GM21717 (cell line): ENCODE measurements around the gene RECQL5.

Experiments used
- ATAC-seq: cut with Tn5 transposase; IDR thresholded peaks from one replicate; pipeline ENCODE4 v1.9.1; 2021; ENCODE audit warnings: mild to moderate bottlenecking, moderate library complexity; ENCODE audit not compliant: unreplicated experiment

The RECQL5 gene

GRCh38 chr17:75619506-75620431 lies 47.2 kb downstream of the RECQL5 start:
- no peak for ATAC-seq

GRCh38 chr17:75617675-75618074 lies 49.3 kb downstream of the RECQL5 start:
- ATAC-seq: no peak

GRCh38 chr17:75617218-75617617 lies 49.7 kb downstream of the RECQL5 start:
- ATAC-seq: no peak

- no peak for ATAC-seq
Measured at GRCh38 chr17:75616521-75617122, 50.3 kb downstream of the RECQL5 start.

- no peak for ATAC-seq
Measured at GRCh38 chr17:75615301-75615700, 51.7 kb downstream of the RECQL5 start.

- ATAC-seq: no peak
Measured at GRCh38 chr17:75614556-75615270, 52.2 kb downstream of the RECQL5 start.

- ATAC-seq: no peak
Measured at GRCh38 chr17:75614006-75614405, 52.9 kb downstream of the RECQL5 start.

GRCh38 chr17:75612906-75613626 lies 53.9 kb downstream of the RECQL5 start:
- ATAC-seq: no peak

GRCh38 chr17:75611851-75612429 lies 55.0 kb downstream of the RECQL5 start:
- ATAC-seq: no peak

- ATAC-seq: no peak
Measured at GRCh38 chr17:75610103-75610984, 56.6 kb downstream of the RECQL5 start.

GRCh38 chr17:75607086-75607485 lies 59.9 kb downstream of the RECQL5 start:
- ATAC-seq: no peak

- ATAC-seq: no peak
Measured at GRCh38 chr17:75605790-75606189, 61.2 kb downstream of the RECQL5 start.

GRCh38 chr17:75604034-75604695 lies 62.8 kb downstream of the RECQL5 start:
- ATAC-seq: no peak

GRCh38 chr17:75603123-75603522 lies 63.8 kb downstream of the RECQL5 start:
- no peak for ATAC-seq

- ATAC-seq: no peak
Measured at GRCh38 chr17:75602644-75603043, 64.3 kb downstream of the RECQL5 start.

GRCh38 chr17:75601057-75601987 lies 65.6 kb downstream of the RECQL5 start:
- ATAC-seq: no peak

- ATAC-seq: no peak
Measured at GRCh38 chr17:75596320-75597087, 70.5 kb downstream of the RECQL5 start.
